Germinal center (tissue), 1 donor: ENCODE data around the gene P4HA3.
A peak's percentile ranks its signal among the peaks of the same experiment; 100 is the strongest.

Source experiments
- DNase-seq: peaks from one replicate; pipeline ENCODE4 v3.0.0; 2012; ENCODE audit warnings: mixed read lengths, low spot score

Gene P4HA3

GRCh38 chr11:74262725-74263124, 48.7 kb downstream of the P4HA3 start:
- no peak for DNase-seq

- DNase-seq, result no peak
Measured at GRCh38 chr11:74257959-74258553, 53.4 kb downstream of the P4HA3 start.

- DNase-seq, result no peak
Measured at GRCh38 chr11:74256378-74257133, 54.9 kb downstream of the P4HA3 start.

GRCh38 chr11:74255741-74256375, 55.6 kb downstream of the P4HA3 start:
- peak; percentile 80 for DNase-seq

- DNase-seq, result no peak
Measured at GRCh38 chr11:74253361-74253760, 58.1 kb downstream of the P4HA3 start.

- no peak for DNase-seq
Measured at GRCh38 chr11:74249496-74249895, 61.9 kb downstream of the P4HA3 start.

GRCh38 chr11:74248469-74248868, 63.0 kb downstream of the P4HA3 start:
- DNase-seq, result no peak

GRCh38 chr11:74238243-74238642, 73.2 kb downstream of the P4HA3 start:
- no peak for DNase-seq

- DNase-seq, result no peak
Measured at GRCh38 chr11:74237541-74237940, 73.9 kb downstream of the P4HA3 start.

- DNase-seq, result no peak
Measured at GRCh38 chr11:74235121-74235520, 76.3 kb downstream of the P4HA3 start.

- DNase-seq, result no peak
Measured at GRCh38 chr11:74233683-74234082, 77.8 kb downstream of the P4HA3 start.

- no peak for DNase-seq
Measured at GRCh38 chr11:74232311-74232950, 79.0 kb downstream of the P4HA3 start.

- DNase-seq, result no peak
Measured at GRCh38 chr11:74226907-74227306, 84.5 kb downstream of the P4HA3 start.

- no peak for DNase-seq
Measured at GRCh38 chr11:74225565-74225964, 85.9 kb downstream of the P4HA3 start.

GRCh38 chr11:74221816-74222215, 89.6 kb downstream of the P4HA3 start:
- DNase-seq, result no peak

- no peak for DNase-seq
Measured at GRCh38 chr11:74220376-74220775, 91.1 kb downstream of the P4HA3 start.
